AG08395 (cell line): ENCODE measurements around the gene IFNB1.

Experiments
- DNase-seq: peaks from one replicate; pipeline ENCODE4 v3.0.0; 2012; ENCODE audit warnings: mixed read lengths, low spot score

The IFNB1 gene

DNA sequence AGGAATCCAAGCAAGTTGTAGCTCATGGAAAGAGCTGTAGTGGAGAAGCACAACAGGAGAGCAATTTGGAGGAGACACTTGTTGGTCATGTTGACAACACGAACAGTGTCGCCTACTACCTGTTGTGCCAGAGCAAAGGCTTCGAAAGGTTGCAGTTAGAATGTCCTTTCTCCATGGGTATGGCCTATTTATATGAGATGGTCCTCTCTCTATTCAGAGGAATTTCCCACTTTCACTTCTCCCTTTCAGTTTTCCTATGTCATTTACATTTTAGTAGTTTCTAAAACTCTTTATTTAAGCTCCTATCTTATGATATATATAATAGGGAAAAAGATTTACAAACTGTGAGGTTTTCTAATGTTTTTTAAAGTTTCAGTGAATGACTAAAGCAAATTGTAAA, at the start of gene IFNB1:
Gene IFNB1 (minus strand): TSS at position 162 of the 400 bp plus-strand sequence. CDS start 73 bp downstream, at position 89.
- DNase-seq, result no peak

DNA sequence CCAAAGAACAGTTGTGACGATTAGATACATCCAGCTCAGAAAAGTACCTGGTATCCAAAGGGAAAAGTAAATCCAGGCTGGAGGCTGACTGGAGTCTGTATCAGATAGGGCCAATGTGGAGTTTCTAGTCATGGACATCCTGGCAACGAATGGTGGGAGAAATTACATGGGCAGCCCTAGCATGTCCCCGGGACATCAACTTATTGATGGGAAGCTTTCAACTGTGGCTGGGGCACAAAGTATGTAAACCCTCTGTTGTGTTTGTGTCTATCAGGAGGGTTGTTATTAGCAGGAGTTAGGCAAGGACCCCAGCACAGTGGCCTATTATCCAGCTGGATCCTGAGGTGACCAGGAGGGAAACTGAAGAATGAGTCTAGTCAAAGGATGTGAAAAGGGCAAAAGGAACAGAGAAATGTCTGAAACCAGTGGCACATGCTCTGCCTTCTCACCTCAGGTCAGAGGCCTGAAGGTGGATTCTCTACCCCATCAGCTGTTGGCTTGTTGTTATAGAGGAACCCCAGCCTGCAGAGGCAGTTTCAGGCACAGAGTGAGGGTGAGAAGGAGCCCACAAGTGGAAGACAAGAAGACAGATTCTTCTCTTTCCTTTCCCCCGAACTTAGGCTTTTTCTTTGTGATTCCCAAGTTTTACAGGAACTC, 44.0 kb upstream of the IFNB1 start:
- no peak for DNase-seq

DNA sequence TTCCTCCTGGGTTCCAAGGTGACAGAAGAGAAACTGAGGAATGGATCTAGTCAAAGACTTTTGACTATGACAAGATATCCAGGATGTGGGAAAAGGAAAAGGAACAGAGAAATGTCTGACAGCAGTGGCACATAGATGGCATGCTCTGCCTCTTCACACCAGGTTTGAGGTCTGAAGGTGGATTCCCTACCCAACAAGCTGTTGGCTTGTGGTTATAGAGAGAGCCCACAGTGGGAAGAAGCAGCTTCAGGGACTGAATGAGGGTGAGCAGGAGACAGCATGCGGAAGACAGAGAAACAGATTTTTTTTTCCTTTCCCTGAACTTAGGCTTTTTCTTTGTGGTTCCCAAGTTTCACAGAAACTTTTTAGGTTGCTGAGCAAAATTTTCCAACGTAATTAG, 43.3 kb upstream of the IFNB1 start:
- no peak for DNase-seq

DNA sequence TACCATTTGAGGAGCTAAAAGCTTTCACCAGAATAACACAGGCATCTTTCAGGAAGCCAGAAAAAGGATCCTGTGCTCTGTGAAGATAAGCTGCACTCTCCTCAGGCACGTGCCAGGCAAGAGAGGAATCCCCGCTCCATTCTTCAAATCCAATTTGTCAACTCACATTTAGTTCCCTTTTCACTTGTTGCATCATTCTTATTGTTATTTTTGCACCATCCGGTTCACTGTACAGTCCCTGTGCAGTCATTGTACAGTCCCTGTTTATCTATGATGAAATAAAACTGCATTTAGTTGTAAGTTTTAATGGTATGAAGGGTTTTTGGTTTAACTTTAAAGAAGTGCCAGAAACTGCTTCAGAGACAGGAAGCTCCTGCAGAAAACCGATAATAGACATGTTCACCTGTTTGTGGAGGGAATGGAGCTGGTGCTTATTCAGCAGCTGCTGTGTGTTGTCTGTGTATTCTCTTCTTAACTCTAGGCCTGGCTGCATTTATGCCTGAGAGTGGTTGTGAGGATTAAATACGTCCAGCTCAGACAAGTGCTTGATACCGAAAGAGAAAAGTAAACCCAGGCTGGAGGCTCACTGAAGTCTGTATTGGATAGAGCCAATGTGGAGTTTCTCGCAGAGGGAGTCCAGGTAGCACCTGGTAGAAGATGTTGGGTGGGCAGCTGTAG, 41.5 kb upstream of the IFNB1 start:
- DNase-seq, result no peak

DNA sequence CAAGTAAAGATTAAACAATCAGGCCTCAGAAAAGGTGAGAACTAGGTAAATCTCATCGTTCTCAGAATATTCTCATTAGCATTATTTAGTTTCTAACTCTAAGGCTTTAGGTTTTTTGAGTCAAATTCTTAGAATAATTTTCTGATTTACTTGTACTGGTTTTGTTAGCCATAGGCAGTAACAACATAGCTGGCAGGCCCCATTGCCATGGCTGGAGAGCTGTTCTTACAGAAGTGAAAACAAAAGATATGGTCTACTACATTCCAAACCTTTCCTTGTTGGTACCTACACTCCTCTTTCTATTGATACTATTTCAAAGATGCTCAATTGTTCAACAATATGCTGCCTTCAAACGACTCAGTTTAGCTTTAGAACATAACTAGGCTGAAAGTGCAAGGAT, 36.6 kb upstream of the IFNB1 start:
- DNase-seq, result no peak

DNA sequence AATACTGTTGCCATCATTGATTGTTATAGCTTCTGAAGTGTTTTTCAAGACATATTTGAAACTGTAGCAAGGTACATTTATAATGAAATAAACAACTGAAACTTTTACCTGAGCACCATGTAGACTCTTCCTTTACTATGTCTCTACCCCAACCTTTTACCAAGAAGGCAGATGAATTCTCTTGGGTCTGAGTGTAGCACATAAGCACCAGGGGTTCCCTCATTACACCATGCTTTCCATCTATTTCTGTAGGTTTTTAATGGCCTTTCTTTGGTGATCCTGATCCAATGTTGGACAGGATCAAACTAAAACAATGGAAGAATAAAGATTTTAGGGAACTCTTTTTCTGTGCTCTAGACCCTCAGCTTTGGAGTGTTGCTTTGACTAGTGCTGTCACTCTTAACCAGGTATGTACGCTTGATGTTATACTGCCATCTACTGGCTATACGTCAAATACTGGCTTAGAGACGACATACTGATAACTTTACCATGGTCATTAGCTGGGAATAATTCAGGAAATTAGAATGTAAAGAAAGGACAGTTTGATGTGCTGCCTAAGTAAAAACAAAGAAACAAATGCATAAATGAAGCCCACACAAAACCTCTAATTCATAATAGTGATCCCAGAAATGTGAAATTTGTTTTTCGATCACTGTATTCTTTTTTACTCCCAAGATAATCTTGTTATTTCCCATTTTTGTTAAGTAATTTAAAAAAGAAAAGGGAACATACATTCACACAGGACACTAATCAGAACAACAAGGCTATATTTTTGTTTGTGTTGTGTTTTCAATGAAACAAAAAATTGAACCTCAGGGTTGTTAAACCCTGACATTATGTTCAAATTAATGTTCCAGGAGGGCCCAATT, 33.2 kb upstream of the IFNB1 start:
- peak; percentile 61 for DNase-seq

DNA sequence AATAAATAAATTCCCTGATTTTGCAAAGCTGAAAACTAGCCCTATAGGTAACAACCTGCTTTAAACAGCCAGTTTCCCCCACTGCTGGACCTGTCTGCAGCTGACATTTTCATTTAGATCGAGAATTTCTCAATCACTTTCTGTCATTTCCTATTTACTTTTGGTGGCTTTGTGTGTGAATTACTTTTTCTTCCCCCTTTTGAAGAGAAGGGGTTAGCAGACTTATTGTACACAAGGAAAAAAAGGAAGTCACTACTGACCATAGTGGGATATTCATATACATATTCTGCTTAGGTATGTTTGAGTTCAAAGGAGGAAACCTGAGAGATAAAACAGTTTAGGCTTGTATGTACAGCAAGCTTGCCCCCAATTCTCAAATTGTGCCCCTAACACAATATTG, 27.0 kb upstream of the IFNB1 start:
- no peak for DNase-seq

DNA sequence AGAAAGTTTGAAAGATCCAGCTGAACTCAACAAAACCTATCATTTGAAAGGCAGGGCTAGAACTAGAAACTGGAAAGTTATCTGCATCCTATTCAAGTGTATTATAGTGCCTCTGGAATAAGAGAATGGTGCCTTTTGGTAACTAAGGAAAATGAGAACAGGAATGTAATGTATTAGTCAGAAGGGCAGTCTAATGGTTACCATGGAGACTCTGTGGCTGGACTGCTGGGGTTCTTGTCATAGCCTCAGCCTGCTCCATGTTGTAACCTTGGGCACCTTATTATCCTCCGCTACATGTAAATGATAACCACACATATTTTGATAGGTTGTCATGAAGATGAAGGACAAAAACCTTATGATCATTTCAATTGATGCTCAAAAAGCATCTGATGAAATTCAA, 24.6 kb upstream of the IFNB1 start:
- DNase-seq, result peak; percentile 17

DNA sequence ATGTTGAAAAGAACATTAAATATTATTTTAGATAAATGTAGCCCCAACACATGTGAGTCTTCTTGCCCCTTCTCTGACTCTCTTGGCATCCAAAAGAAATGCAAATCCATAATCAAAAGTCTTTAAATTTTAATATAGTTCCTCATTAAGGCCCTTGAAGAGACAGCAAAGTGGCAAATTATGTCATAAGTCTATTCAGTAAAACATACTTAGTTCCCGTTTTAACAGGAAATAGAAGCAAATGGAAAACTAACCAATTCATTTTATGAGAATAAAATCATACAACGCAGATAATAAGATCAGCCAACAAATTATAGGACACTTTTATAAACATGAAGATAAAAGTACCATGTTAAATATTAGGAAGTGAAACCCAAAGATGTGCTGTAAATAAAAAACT, 20.1 kb upstream of the IFNB1 start:
- DNase-seq, result no peak

DNA sequence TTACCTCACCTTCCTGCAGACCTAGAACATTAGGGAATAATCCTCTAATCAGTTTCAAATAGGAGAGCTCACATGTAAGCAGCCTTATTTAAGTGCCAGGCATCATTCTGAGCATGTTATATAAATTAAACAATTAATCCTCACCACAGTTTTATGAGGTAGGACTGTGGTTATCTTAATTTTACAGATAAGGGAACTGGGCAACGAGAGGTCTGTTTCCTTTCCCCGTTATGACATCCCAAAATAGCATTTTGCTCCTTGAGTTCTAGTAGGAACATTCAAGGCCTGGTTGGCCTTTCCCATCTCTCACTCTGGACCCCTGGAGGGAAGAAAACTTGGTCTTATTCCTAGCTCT, 19.1 kb upstream of the IFNB1 start:
- no peak for DNase-seq

DNA sequence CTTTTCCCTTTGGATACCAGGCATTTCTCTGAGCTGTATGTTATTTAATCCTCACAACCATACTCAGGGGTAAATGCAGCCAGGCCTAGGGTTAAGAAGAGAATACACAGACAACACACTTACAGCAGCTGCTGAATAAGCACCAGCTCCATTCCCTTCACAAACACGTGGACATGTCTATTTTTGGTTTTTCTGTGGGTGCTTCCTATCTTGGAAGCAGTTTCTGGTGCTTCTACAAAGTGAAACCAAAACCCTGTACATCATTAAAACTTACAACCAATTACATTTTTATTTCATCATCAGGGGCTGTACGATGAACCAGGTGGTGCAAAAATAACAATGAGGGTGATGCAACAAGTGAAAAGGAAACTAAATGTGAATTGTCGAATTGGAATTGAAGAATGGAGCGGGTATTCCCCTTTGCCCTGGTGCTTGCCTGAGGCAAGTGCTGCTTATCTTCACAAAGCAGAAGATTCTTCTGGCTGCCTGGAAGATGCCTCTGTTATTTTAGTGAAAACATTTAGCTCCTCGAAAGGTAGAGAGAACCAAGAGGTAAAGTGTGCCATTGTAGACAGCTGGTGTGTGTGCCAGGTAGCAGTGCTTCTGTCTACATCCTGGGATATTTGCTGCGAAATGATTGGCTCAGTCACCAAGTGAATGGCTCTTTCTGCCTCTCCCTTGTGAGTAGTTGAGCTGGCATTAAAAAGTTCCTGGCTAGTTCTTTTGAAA, 18.6 kb upstream of the IFNB1 start:
- peak; percentile 25 for DNase-seq

DNA sequence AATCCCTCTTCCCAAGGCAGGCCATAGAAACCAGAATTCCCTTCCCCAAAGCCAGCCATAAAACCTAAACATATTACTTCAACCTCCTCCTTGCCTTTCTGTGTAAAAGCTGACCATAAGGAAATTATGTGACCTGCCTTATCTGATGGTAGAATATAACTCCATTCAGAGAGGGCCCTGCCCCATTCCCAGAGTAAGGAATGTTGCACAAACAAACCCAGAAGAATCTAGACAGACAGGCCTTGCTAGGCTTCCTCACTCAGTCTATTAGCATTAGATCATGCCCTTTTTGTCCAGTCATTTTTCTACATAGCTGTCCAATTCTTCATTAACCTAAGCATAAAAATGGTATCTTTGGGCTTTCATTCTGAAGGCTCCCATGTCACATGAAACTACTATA, 17.8 kb upstream of the IFNB1 start:
- no peak for DNase-seq

DNA sequence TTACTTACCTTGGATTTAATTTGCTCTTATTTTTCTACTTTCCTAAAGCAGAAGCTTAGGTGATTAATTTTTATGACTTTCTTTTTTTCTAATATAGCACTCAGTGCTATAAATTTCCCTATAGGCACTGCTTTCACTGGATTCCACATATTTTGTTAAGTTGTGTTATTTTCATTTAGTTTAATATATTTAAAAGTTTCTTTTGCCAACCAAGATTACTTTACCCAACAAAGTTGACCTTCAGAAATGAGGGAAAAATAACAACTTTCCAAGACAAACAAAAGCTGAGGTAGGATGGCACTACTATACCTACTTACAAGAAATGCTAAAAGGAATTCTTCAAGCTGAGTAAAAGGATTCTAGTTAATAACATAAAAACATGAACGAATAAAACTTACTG, 8.8 kb upstream of the IFNB1 start:
- no peak for DNase-seq

DNA sequence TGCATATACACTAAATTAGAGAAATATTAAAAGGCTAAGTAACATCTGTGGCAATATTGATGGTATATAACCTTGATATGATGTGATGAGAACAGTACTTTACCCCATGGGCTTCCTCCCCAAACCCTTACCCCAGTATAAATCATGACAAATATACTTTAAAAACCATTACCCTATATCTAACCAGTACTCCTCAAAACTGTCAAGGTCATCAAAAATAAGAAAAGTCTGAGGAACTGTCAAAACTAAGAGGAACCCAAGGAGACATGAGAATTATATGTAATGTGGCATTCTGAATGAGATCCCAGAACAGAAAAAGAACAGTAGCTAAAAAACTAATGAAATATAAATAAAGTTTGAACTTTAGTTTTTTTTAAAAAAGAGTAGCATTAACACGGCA, 7.3 kb upstream of the IFNB1 start:
- no peak for DNase-seq

DNA sequence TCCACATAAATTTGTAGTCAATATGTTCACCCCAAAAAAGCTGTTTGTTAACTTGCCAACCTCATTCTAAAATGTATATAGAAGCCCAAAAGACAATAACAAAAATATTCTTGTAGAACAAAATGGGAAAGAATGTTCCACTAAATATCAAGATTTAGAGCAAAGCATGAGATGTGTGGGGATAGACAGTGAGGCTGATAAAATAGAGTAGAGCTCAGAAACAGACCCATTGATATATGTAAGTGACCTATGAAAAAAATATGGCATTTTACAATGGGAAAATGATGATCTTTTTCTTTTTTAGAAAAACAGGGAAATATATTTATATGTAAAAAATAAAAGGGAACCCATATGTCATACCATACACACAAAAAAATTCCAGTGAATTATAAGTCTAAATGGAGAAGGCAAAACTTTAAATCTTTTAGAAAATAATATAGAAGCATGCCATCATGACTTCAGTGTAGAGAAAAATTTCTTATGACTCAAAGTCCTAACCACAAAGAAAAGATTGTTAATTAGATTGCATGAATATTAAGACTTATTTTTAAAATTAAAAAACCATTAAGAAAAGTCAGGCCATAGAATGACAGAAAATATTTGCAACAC, 6.6 kb upstream of the IFNB1 start:
- no peak for DNase-seq

DNA sequence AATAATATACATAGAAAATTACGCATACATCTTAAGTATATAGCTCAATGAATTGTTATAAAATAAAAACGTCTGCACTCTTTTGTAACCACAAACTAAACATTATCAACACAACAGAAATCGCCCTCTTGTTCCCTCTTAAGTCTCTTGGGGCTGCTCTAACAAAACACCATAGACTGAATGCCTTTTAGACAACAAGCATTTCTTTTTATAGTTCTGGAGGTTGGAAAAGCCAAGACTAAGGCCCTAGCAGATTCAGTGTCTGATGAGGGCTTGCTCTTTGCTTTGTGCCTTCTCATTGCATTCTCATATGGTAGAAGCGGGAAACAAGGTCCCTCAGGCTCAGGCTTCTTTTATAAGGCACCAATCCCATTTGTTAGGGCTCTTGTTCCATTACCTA, 4.9 kb upstream of the IFNB1 start:
- no peak for DNase-seq

DNA sequence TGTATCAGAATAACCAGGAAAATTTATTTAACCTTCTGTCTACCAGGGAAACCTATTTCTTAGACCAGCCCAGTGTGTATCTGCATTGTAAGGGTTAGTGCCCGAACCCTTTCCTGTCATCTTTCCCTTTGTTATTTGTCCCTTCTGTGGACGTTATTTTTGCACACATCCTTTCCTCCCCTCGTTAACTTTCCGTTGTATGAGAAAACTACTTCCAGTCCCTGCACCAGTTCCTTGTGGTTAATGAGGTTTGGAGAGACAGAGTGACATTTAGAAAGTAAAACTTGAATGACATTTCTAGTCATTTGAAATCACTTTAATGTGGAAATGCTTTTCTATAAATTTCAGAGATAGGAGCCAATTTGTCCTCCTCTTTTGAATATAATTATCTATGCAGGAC, 4.3 kb upstream of the IFNB1 start:
- no peak for DNase-seq

DNA sequence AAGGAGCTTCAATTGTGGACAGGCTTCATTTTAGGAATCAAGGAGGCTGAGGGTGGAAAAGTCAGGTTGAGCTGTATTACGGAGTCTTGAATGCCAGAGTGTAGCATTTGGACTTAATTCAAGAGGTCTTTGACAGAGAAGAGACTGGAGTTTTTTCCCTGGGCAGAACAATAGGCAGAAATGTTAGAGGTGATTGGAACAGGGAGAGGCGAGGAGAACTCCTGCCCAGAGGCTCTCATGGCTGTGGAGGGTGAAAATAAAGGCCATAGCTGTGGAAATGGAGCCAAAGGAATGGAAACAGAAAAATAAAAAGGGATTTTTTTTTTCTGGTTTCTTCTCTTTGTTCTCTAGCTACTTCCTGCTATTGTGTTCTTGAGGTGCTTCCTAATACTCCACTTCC, 3.7 kb upstream of the IFNB1 start:
- no peak for DNase-seq

DNA sequence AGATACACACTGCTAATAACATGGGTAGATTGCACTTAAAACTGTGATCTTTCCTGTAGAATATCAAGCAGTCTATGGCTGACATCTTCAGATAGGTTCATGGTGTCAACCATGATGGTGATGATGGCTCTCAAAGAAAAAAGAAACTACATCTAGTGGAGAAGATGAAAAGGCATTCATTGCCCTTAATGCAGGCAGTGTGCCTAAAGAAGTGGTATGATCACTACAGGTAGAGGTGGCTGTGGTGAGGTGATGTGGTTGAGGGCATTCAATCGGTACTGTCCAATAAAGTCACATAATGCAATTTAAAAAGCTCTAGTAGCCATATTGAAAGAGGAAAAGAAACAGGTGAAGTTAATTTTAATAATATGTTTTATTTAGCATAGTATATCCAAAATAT, 3.1 kb upstream of the IFNB1 start:
- no peak for DNase-seq

DNA sequence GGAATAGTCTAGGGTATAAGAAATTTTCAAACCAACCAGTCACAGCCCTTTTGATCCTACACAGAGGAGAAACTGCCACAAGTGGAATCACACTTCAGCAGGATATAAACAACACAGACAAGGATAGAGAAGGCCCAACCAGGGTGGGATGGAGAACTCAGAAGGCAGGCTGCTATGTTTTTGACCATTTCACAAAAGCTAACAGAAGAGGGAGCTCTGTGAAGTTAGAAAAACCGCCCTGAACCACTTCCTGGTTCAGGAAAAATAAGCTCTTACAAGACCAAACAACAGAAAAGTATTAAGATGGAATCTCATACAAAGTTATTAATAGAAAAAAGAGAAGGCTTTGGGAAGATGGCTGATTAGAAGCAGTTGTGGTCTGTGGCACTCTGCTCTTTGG, 960 bp upstream of the IFNB1 start:
- no peak for DNase-seq

DNA sequence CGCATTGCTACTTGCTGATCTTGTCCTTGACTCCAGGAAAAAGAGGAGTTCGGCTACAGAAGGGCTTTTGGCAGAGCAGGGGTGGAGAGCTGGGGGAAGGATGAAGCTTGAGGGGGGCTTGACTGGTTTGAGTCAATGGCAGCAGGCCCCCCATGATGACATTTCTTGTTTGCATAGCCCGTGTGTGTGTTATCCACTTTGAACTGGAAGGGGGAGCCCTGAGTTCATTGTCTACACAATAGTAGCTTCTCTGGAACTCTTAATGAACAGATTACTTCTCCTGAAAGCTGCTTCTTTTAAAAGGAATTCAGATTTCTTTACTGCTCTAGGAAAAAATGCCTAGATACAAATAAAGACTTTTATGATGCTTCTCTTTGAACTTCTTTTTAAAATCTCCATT, 2.3 kb downstream of the IFNB1 start:
- no peak for DNase-seq

DNA sequence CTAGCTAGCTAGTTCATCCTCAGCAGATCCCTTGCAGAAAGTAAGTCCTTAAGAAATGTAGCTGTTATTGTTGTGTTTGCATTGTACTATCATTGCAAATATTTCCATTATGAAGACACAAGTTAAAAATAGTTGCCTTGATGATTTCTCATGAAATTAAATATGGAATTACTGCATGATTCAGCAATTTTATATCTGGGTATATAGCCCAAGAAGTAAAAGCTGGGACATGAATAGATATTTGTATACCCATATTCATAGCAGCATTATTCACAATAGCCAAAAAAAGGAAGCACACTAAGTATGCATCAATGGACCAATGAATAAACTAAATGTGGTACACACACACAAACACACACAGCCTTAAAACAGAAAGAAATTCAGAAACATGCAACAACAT, 6.8 kb downstream of the IFNB1 start:
- no peak for DNase-seq
